ENCODE data around the gene SALL1.

The SALL1 gene

DNA sequence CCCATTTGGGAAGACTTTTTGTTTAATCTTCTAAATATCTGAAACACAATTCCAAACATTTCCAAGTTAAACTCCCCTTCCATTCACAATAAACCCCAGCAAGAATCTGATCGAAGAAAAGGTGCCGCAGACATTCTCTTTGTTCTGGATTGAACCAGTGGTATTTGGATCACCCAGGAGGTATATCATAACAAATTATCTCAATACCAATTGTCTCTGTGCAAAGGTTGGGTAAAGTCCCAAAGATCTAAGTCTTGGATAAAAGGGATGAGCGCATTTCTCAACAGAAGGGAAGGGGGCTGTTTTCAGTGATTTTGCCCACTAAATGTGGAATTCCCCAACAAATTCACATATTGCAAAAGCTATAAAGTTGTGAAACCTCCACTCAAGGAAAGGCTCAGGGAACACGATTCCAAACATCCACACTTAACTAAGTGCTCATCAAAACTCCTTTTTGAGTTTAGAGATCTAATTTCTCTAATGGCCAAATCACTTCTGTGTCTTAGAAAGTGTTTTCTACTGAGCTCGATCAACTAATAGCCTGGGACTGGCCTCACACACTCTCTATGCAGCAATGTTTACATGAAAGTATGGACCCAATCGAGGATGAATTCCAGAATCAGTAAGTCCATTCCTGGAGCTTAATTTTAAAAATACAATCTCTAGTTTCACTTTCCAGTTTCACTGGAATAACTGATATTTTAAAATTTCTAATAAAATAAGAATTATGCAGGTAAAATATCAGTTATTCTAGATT lies 30.9 kb downstream of the SALL1 start:
- Histone ChIP-seq H4K91ac (ENCODE audit: low read depth, low read length, poor library complexity) (no peak overlapping the region), H2BK120ac (ENCODE audit: low read depth, low read length) (no peak overlapping the region), H4K8ac (ENCODE audit: low read depth, low read length) (no peak overlapping the region), H3K36me3 (replicated peaks in 1 of 2; ENCODE audit: control insufficient read depth in 2 of 2, insufficient read depth in 2 of 2, low read length in 2 of 2) (no peaks in the 10 kb centered on the region), H3K27ac (replicated peaks; ENCODE audit: low read length) (no peak overlapping the region), H2BK15ac (ENCODE audit: low read length) (no peak overlapping the region), H3K23ac (ENCODE audit: low read depth, low read length, poor library complexity) (no peak overlapping the region), H2BK5ac (ENCODE audit: low read length) (no peak overlapping the region), H2BK12ac (ENCODE audit: low read length) (no peak overlapping the region), H3K4me1 (ENCODE audit: control insufficient read depth in 2 of 2, insufficient read depth in 1 of 2, low read depth in 1 of 2, low read length in 2 of 2) (peaks cover 4 to 13% of the 10 kb centered on the region in 2 donors), H2AFZ (ENCODE audit: low read length) (no peak overlapping the region), H3K14ac (ENCODE audit: low read length) (no peak overlapping the region), H3K4me3 (ENCODE audit: low read length in 2 of 2) (no peak overlapping the region), H2AK5ac (ENCODE audit: low read depth, low read length) (no peak overlapping the region), H3K9ac (ENCODE audit: low read depth, low read length, poor library complexity) (no peak overlapping the region), H3K4me2 (ENCODE audit: insufficient read depth, low read length, poor library complexity, severe bottlenecking) (no peak overlapping the region), H3K9me3 (replicated peaks in 1 of 2; ENCODE audit: control insufficient read depth in 2 of 2, insufficient read depth in 1 of 2, low read depth in 1 of 2, low read length in 2 of 2) (peaks cover 0 to 3% of the 10 kb centered on the region in 2 donors), H3K18ac (ENCODE audit: low read length) (no peak overlapping the region), H3K27me3 (ENCODE audit: control insufficient read depth in 3 of 3, insufficient read depth in 3 of 3, low read depth in 1 of 3, low read length in 3 of 3) (peaks cover 0 to 4% (median 3%) of the 10 kb centered on the region in 3 experiments), H3K4ac (ENCODE audit: low read length) (no peak overlapping the region), H3K79me1 (ENCODE audit: low read depth, low read length) (no peaks in the 10 kb centered on the region)
- DNase-seq (ENCODE audit: low spot score): no peak
- no CpG with 5 or more reads among the region's 6 CpGs for WGBS, 2 donors (ENCODE audit: extremely low coverage in 2 of 2, insufficient read length in 2 of 2, insufficient replicate concordance in 1 of 2)

DNA sequence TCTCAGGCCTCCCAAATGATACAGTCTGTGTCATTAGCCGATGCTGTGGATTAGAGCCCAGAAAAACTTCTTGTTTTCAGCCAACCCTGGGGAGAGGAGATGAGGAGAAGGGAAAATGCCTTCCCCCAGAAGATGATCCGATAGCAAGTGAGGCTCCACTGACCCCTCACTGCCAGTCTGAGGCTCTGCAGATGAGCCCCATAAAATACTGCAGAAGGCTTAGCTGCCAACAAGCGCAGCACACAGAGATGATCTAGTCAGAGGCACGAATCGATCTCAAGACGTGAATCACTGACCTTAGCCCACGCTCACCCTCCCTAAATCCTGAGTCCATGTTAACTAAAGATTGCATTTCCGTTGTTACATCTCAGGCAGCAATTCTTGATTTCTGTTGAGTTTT lies 31.5 kb downstream of the SALL1 start:
- Histone ChIP-seq H3K4me1 (ENCODE audit: control insufficient read depth in 2 of 2, insufficient read depth in 1 of 2, low read depth in 1 of 2, low read length in 2 of 2) (peaks cover 7 to 15% of the 10 kb centered on the region in 2 donors), H3K4me3 (ENCODE audit: low read length in 2 of 2) (no peak overlapping the region), H3K23ac (ENCODE audit: low read depth, low read length, poor library complexity) (no peak overlapping the region), H3K9me3 (replicated peaks in 1 of 2; ENCODE audit: control insufficient read depth in 2 of 2, insufficient read depth in 1 of 2, low read depth in 1 of 2, low read length in 2 of 2) (peaks cover 0 to 2% of the 10 kb centered on the region in 2 donors), H3K36me3 (replicated peaks in 1 of 2; ENCODE audit: control insufficient read depth in 2 of 2, insufficient read depth in 2 of 2, low read length in 2 of 2) (no peaks in the 10 kb centered on the region), H2BK12ac (ENCODE audit: low read length) (no peak overlapping the region), H3K79me1 (ENCODE audit: low read depth, low read length) (no peaks in the 10 kb centered on the region), H3K18ac (ENCODE audit: low read length) (no peak overlapping the region), H3K27ac (replicated peaks; ENCODE audit: low read length) (no peak overlapping the region), H2BK15ac (ENCODE audit: low read length) (no peak overlapping the region), H4K8ac (ENCODE audit: low read depth, low read length) (no peak overlapping the region), H3K14ac (ENCODE audit: low read length) (no peak overlapping the region), H2BK5ac (ENCODE audit: low read length) (no peak overlapping the region), H3K4ac (ENCODE audit: low read length) (no peak overlapping the region), H2BK120ac (ENCODE audit: low read depth, low read length) (no peak overlapping the region), H3K4me2 (ENCODE audit: insufficient read depth, low read length, poor library complexity, severe bottlenecking) (no peak overlapping the region), H4K91ac (ENCODE audit: low read depth, low read length, poor library complexity) (no peak overlapping the region), H3K9ac (ENCODE audit: low read depth, low read length, poor library complexity) (no peak overlapping the region), H2AK5ac (ENCODE audit: low read depth, low read length) (no peak overlapping the region), H3K27me3 (ENCODE audit: control insufficient read depth in 3 of 3, insufficient read depth in 3 of 3, low read depth in 1 of 3, low read length in 3 of 3) (peaks cover 0 to 10% (median 3%) of the 10 kb centered on the region in 3 experiments), H2AFZ (ENCODE audit: low read length) (no peak overlapping the region)
- WGBS, 2 donors (ENCODE audit: extremely low coverage in 2 of 2, insufficient read length in 2 of 2, insufficient replicate concordance in 1 of 2): no CpG with 5 or more reads among the region's 8 CpGs
- no peak for DNase-seq (ENCODE audit: low spot score)

DNA sequence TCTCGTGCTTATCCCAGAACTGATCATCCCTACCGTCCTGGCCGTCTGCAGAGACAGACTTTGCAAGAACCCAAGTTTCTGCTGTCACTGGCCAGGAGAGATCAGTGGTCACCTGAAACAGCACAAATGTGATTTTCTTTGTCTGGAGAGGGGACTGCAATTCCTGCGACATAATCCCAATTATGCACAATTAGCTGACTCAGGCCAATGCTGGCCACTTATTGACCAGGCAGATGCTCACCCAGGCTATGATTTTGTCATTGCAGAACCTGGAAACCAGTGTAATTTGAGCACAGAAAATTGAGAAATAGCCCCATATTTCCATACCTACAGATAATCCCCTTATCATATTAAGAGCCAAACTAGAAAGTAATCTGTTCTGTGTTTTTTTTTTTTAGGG lies 34.7 kb downstream of the SALL1 start:
- no peak overlapping the region for H2BK15ac ChIP-seq (ENCODE audit: low read length)
- H3K9ac ChIP-seq (ENCODE audit: low read depth, low read length, poor library complexity): no peak overlapping the region
- H3K9me3 ChIP-seq (replicated peaks in 1 of 2; ENCODE audit: control insufficient read depth in 2 of 2, insufficient read depth in 1 of 2, low read depth in 1 of 2, low read length in 2 of 2): no peaks in the 10 kb centered on the region
- no peak overlapping the region for H3K27ac ChIP-seq (replicated peaks; ENCODE audit: low read length)
- H3K4me1 ChIP-seq (ENCODE audit: control insufficient read depth in 2 of 2, insufficient read depth in 1 of 2, low read depth in 1 of 2, low read length in 2 of 2): peaks cover 18 to 34% of the 10 kb centered on the region in 2 donors
- no peak overlapping the region for H2BK12ac ChIP-seq (ENCODE audit: low read length)
- no peak overlapping the region for H2BK5ac ChIP-seq (ENCODE audit: low read length)
- no peak overlapping the region for H2BK120ac ChIP-seq (ENCODE audit: low read depth, low read length)
- no peak overlapping the region for H3K4me3 ChIP-seq (ENCODE audit: low read length in 2 of 2)
- no peak for DNase-seq (ENCODE audit: low spot score)
- H2AK5ac ChIP-seq (ENCODE audit: low read depth, low read length): no peak overlapping the region
- H3K4ac ChIP-seq (ENCODE audit: low read length): no peak overlapping the region
- peaks cover 0 to 35% (median 22%) of the 10 kb centered on the region in 3 experiments for H3K27me3 ChIP-seq (ENCODE audit: control insufficient read depth in 3 of 3, insufficient read depth in 3 of 3, low read depth in 1 of 3, low read length in 3 of 3)
- H3K4me2 ChIP-seq (ENCODE audit: insufficient read depth, low read length, poor library complexity, severe bottlenecking): no peak overlapping the region
- no peak overlapping the region for H3K18ac ChIP-seq (ENCODE audit: low read length)
- H3K14ac ChIP-seq (ENCODE audit: low read length): no peak overlapping the region
- no peak overlapping the region for H4K8ac ChIP-seq (ENCODE audit: low read depth, low read length)
- H3K79me1 ChIP-seq (ENCODE audit: low read depth, low read length): no peaks in the 10 kb centered on the region
- H4K91ac ChIP-seq (ENCODE audit: low read depth, low read length, poor library complexity): no peak overlapping the region
- no peak overlapping the region for H2AFZ ChIP-seq (ENCODE audit: low read length)
- no peaks in the 10 kb centered on the region for H3K36me3 ChIP-seq (replicated peaks in 1 of 2; ENCODE audit: control insufficient read depth in 2 of 2, insufficient read depth in 2 of 2, low read length in 2 of 2)
- no CpG with 5 or more reads among the region's 4 CpGs for WGBS, 2 donors (ENCODE audit: extremely low coverage in 2 of 2, insufficient read length in 2 of 2, insufficient replicate concordance in 1 of 2)
- no peak overlapping the region for H3K23ac ChIP-seq (ENCODE audit: low read depth, low read length, poor library complexity)

DNA sequence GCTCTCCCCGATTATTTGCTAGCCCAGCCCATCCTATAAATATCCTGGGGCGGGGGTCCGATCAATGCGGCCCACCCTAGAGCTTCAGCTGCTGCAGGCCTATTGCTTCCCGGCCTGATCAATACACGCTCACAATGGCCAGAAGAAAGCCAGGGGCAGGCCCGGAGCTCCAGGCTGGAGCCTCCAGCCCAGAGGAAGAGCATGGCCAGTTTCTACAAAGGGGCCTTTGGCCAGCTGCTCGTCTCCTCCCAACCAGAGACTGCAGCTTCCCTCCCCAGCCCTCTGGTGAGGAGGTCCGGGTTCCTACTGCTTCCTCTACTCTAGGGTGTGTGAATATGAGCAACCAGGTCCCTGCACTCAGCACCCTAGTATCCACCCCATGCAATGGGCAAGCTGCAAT lies 36.7 kb downstream of the SALL1 start:
- Histone ChIP-seq H3K36me3 (replicated peaks in 1 of 2; ENCODE audit: control insufficient read depth in 2 of 2, insufficient read depth in 2 of 2, low read length in 2 of 2) (no peaks in the 10 kb centered on the region), H3K4ac (ENCODE audit: low read length) (no peak overlapping the region), H3K4me3 (ENCODE audit: low read length in 2 of 2) (peak overlapping the region in 1 of 2 donors; percentile 0), H3K27ac (replicated peaks; ENCODE audit: low read length) (no peak overlapping the region), H3K9me3 (replicated peaks in 1 of 2; ENCODE audit: control insufficient read depth in 2 of 2, insufficient read depth in 1 of 2, low read depth in 1 of 2, low read length in 2 of 2) (no peaks in the 10 kb centered on the region), H4K91ac (ENCODE audit: low read depth, low read length, poor library complexity) (no peak overlapping the region), H4K8ac (ENCODE audit: low read depth, low read length) (no peak overlapping the region), H2BK15ac (ENCODE audit: low read length) (no peak overlapping the region), H3K14ac (ENCODE audit: low read length) (no peak overlapping the region), H2AK5ac (ENCODE audit: low read depth, low read length) (no peak overlapping the region), H3K79me1 (ENCODE audit: low read depth, low read length) (no peaks in the 10 kb centered on the region), H2AFZ (ENCODE audit: low read length) (peak overlapping the region; percentile 87), H3K27me3 (ENCODE audit: control insufficient read depth in 3 of 3, insufficient read depth in 3 of 3, low read depth in 1 of 3, low read length in 3 of 3) (peaks cover 0 to 52% (median 22%) of the 10 kb centered on the region in 3 experiments), H3K4me2 (ENCODE audit: insufficient read depth, low read length, poor library complexity, severe bottlenecking) (no peak overlapping the region), H3K18ac (ENCODE audit: low read length) (peak overlapping the region; percentile 50), H3K9ac (ENCODE audit: low read depth, low read length, poor library complexity) (no peak overlapping the region), H3K23ac (ENCODE audit: low read depth, low read length, poor library complexity) (no peak overlapping the region), H2BK12ac (ENCODE audit: low read length) (no peak overlapping the region), H2BK120ac (ENCODE audit: low read depth, low read length) (no peak overlapping the region), H3K4me1 (ENCODE audit: control insufficient read depth in 2 of 2, insufficient read depth in 1 of 2, low read depth in 1 of 2, low read length in 2 of 2) (peaks cover 15 to 34% of the 10 kb centered on the region in 2 donors), H2BK5ac (ENCODE audit: low read length) (no peak overlapping the region)
- WGBS, 2 donors (ENCODE audit: extremely low coverage in 2 of 2, insufficient read length in 2 of 2, insufficient replicate concordance in 1 of 2): no CpG with 5 or more reads among the region's 9 CpGs
- no peak for DNase-seq (ENCODE audit: low spot score)
